Suprapubic skin (tissue), 4 donors: ENCODE data around the gene STIM1. TPM values are rescaled to one million over a fixed set of nuclear protein-coding genes. Genes with fewer than 3 reads are reported as not detected.
"Not testable (repeated sequence)": the region's sequence is repeated elsewhere in the genome, so short reads cannot be mapped to it uniquely, and the experiment has no call there.

ENCODE experiments used
- DNase-seq, 2 donors: peaks; one replicate each; pipeline ENCODE4 v3.0.0-alpha.2; 2019; ENCODE audit warnings: low spot score in 2 of 2
- H3K27ac ChIP-seq: fragments of 200-600 bp; sonication (generic); one replicate; pipeline ENCODE4 v1.5.1; 2019
- H3K27me3 ChIP-seq: fragments of 200-600 bp; sonication (generic); one replicate; pipeline ENCODE4 v1.5.1; 2019
- H3K36me3 ChIP-seq: fragments of 200-600 bp; sonication (generic); one replicate; pipeline ENCODE4 v1.5.1; 2019
- H3K4me1 ChIP-seq: fragments of 200-600 bp; sonication (generic); one replicate; pipeline ENCODE4 v1.5.1; 2019
- H3K4me3 ChIP-seq: fragments of 200-600 bp; sonication (generic); one replicate; pipeline ENCODE4 v1.5.1; 2019; ENCODE audit warnings: mild to moderate bottlenecking
- H3K9me3 ChIP-seq: fragments of 200-600 bp; sonication (generic); one replicate; pipeline ENCODE4 v1.5.1; 2019
- EP300 ChIP-seq: sonication (generic); formaldehyde crosslinking; IDR thresholded peaks from one replicate; pipeline ENCODE4 v1.6.1; 2017; ENCODE audit warnings: antibody characterized with exemption
- POLR2A ChIP-seq, 2 donors: fragments of 450-650 bp; IDR thresholded peaks; one replicate each; pipeline ENCODE4 v1.6.1; 2017; ENCODE audit warnings: antibody characterized with exemption in 2 of 2, mild to moderate bottlenecking in 2 of 2, moderate library complexity in 2 of 2
- POLR2AphosphoS5 ChIP-seq, 3 donors: sonication (generic); formaldehyde crosslinking; IDR thresholded peaks; one replicate each; pipeline ENCODE4 v1.6.1; 2017; ENCODE audit warnings: antibody characterized with exemption in 3 of 3
- WGBS: methylation state at CpG from one replicate; pipeline ENCODE4 v1.1.5; 2018; 5-methylcytosine and 5-hydroxymethylcytosine counted together
- total RNA-seq, 4 donors: library from RNA; depleted of rRNA; stranded (reverse); fragments of >200 nt; gene quantifications; one replicate each; pipeline ENCODE4 v1.1.0, GENCODE V29; 2016
- TF ChIP-seq, protein P1 (sequence below), 2 donors: fragments of 200-600 bp in 1 of 2; fragments of 450-650 bp in 1 of 2; sonication (generic) in 1 of 2; IDR thresholded peaks; one replicate each; pipeline ENCODE4 v1.5.1; 2016 to 2019; ENCODE audit warnings: antibody characterized with exemption in 2 of 2, mild to moderate bottlenecking in 1 of 2, moderate library complexity in 1 of 2

Gene STIM1
- total RNA-seq, 4 donors from 2014 or later: 58.4 to 70.2 (median 60.9) TPM

GRCh38 chr11:4123218-4123617 lies 267.8 kb downstream of the STIM1 start:
- DNase-seq: no peak
- H3K4me1 ChIP-seq: no peaks in the 10 kb centered on the region
- H3K27ac ChIP-seq: no peak overlapping the region
- WGBS: 93% methylated on average over 4 of the region's 4 CpGs
- H3K9me3 ChIP-seq: no peaks in the 10 kb centered on the region
- no peaks in the 10 kb centered on the region for H3K27me3 ChIP-seq
- no peak for TF ChIP-seq EP300
- TF ChIP-seq, protein P1, sequence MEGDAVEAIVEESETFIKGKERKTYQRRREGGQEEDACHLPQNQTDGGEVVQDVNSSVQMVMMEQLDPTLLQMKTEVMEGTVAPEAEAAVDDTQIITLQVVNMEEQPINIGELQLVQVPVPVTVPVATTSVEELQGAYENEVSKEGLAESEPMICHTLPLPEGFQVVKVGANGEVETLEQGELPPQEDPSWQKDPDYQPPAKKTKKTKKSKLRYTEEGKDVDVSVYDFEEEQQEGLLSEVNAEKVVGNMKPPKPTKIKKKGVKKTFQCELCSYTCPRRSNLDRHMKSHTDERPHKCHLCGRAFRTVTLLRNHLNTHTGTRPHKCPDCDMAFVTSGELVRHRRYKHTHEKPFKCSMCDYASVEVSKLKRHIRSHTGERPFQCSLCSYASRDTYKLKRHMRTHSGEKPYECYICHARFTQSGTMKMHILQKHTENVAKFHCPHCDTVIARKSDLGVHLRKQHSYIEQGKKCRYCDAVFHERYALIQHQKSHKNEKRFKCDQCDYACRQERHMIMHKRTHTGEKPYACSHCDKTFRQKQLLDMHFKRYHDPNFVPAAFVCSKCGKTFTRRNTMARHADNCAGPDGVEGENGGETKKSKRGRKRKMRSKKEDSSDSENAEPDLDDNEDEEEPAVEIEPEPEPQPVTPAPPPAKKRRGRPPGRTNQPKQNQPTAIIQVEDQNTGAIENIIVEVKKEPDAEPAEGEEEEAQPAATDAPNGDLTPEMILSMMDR (IDR thresholded peaks at IDR 0.05): no peak
- no peak overlapping the region for H3K4me3 ChIP-seq
- H3K36me3 ChIP-seq: peaks cover 88% of the 10 kb centered on the region

- Histone ChIP-seq H3K27ac (no peak overlapping the region), H3K9me3 (no peaks in the 10 kb centered on the region), H3K4me1 (no peaks in the 10 kb centered on the region), H3K36me3 (peaks cover 88% of the 10 kb centered on the region), H3K27me3 (no peaks in the 10 kb centered on the region), H3K4me3 (no peak overlapping the region)
- DNase-seq: no peak
- 94% methylated on average over 6 of the region's 6 CpGs for WGBS
- TF ChIP-seq, protein P1 (IDR thresholded peaks at IDR 0.05): no peak
- TF ChIP-seq POLR2AphosphoS5 (IDR thresholded peaks at IDR 0.05) (no peak), POLR2A (IDR thresholded peaks at IDR 0.05) (no peak), EP300 (no peak)
These were observed 269.7 kb downstream of the STIM1 start for GRCh38 chr11:4125141-4125540.

DNA sequence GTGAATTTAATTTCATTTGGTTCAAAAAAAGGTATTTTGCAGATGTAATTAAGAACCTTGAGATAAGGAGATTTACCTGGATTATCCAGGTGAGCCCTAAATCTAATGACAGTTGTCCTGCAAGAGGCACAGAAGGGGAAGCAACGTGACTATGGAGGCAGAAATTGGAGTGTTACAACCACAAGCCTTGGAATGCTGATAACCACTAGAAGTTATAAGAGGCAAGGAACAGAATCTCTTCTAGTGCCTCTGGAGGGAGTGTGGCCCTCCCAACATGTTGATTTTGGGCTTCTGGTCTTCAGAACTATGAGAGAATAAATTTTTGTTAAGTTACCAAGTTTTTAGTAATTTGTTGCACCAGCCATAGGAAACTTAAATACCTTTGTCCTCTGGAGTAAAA lies 271.9 kb downstream of the STIM1 start:
- Histone ChIP-seq H3K27ac (no peak overlapping the region), H3K9me3 (no peaks in the 10 kb centered on the region), H3K27me3 (no peaks in the 10 kb centered on the region), H3K4me1 (no peaks in the 10 kb centered on the region), H3K4me3 (no peak overlapping the region), H3K36me3 (peaks cover 88% of the 10 kb centered on the region)
- TF ChIP-seq POLR2A (IDR thresholded peaks at IDR 0.05) (no peak), EP300 (no peak), POLR2AphosphoS5 (IDR thresholded peaks at IDR 0.05) (no peak)
- TF ChIP-seq, protein P1 (IDR thresholded peaks at IDR 0.05): no peak
- WGBS: 89% methylated on average over 1 of the region's 1 CpG
- no peak for DNase-seq

DNA sequence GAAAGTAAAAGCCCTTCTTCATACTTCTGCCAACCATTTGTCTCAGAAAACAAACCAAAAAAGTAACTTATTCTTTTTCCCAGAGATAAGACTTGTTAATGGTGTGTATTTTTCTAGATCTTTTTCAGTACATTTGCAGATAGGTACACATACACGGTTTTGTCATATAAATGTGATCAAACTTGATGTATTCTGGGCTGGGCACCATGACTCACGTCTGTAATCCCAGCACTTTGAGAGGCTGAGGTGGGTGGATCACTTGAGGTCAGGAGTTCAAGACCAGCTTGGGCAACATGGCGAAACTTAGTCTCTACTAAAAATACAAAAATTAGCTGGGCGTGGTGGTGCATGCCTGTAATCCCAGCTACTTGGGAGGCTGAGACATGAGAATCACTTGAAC lies 274.8 kb downstream of the STIM1 start:
- not testable (repeated sequence) for H3K4me3 ChIP-seq, H3K27ac ChIP-seq, H3K4me1 ChIP-seq, H3K27me3 ChIP-seq, DNase-seq, H3K9me3 ChIP-seq
- H3K36me3 ChIP-seq: peaks cover 86% of the 10 kb centered on the region
- 84% methylated on average over 4 of the region's 4 CpGs for WGBS

DNA sequence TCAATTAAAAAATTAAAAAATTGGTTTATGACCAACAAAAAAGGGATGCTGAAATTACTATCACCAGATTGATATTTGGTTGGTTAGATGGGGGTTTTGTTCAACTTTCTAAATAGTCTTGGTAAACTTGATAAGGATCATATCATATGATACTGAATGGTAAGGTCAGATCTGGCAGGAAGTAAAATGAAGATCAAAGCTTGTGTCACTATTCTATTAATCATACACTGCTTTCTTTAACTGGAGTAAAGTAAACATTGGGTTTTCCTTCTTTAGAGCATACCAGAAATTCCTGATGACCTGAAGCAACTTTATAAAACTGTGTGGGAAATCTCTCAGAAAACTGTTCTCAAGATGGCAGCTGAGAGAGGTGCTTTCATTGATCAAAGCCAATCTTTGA lies 279.3 kb downstream of the STIM1 start:
- H3K36me3 ChIP-seq: peaks cover 79% of the 10 kb centered on the region
- peaks cover 4% of the 10 kb centered on the region for H3K9me3 ChIP-seq
- TF ChIP-seq POLR2AphosphoS5 (IDR thresholded peaks at IDR 0.05): no peak
- TF ChIP-seq EP300: no peak
- TF ChIP-seq, protein P1 (IDR thresholded peaks at IDR 0.05): no peak
- TF ChIP-seq POLR2A (IDR thresholded peaks at IDR 0.05): no peak
- H3K4me1 ChIP-seq: no peaks in the 10 kb centered on the region
- no peak overlapping the region for H3K27ac ChIP-seq
- no peak overlapping the region for H3K4me3 ChIP-seq
- H3K27me3 ChIP-seq: no peaks in the 10 kb centered on the region
- DNase-seq: no peak

- H3K36me3 ChIP-seq: peaks cover 57% of the 10 kb centered on the region
- no peak for TF ChIP-seq POLR2AphosphoS5 (IDR thresholded peaks at IDR 0.05)
- no peak for TF ChIP-seq EP300
- TF ChIP-seq POLR2A (IDR thresholded peaks at IDR 0.05): no peak
- TF ChIP-seq, protein P1 (IDR thresholded peaks at IDR 0.05): no peak
- no peak overlapping the region for H3K27ac ChIP-seq
These were observed 283.0 kb downstream of the STIM1 start for GRCh38 chr11:4138497-4138896.

More at GRCh38 chr11:4138497-4138896, 283.0 kb downstream of the STIM1 start:
- DNase-seq: no peak
- 89% methylated on average over 1 of the region's 1 CpG for WGBS
- no peaks in the 10 kb centered on the region for H3K27me3 ChIP-seq
- peaks cover 11% of the 10 kb centered on the region for H3K9me3 ChIP-seq
- no peak overlapping the region for H3K4me3 ChIP-seq
- no peaks in the 10 kb centered on the region for H3K4me1 ChIP-seq
